A549 (cell line): ENCODE measurements around the gene KSR2. TPM values are rescaled to one million over a fixed set of nuclear protein-coding genes. Genes with fewer than 3 reads are reported as not detected.

Source experiments
- ATAC-seq, 2 experiments: fragments of 200-7000 bp in 1 of 2; fragments of >200 bp in 1 of 2; cut with Nextera tagmentation in 1 of 2; cut with Tn5 transposase in 1 of 2; 3 replicates each; pipeline versions ENCODE4 v1.8.0 to v1.9.1; 2018 to 2020; ENCODE audit warnings: mild to moderate bottlenecking in 1 of 2, moderate library complexity in 1 of 2
- CTCF ChIA-PET: fragments of 300-600 bp; sonication (Branson Sonifier 250); formaldehyde crosslinking; extraction: SDS; loops from one replicate; lab custom pipeline; 2021; ENCODE audit warnings: antibody characterized with exemption, inconsistent platforms; lab: Yijun Ruan, JAX
- POLR2A ChIA-PET: fragments of 350-600 bp; formaldehyde crosslinking; extraction: SDS; loops from one replicate; lab custom pipeline; 2021; ENCODE audit warnings: antibody characterized with exemption, inconsistent platforms; lab: Yijun Ruan, JAX
- DNase-seq, 2 experiments: peaks; one replicate each; pipeline versions ENCODE4 v3.0.0 to v3.0.0-alpha.2; 2011 to 2016; ENCODE audit warnings: low read depth in 1 of 2, low spot score in 1 of 2
- FAIRE-seq: peaks from 2 replicates; lab custom pipeline; 2011; peaks lifted over from hg19 to GRCh38; lab: Jason Lieb, UNC
- H3K27ac ChIP-seq, 2 experiments: fragments of >200 bp; sonication (Bioruptor Twin); formaldehyde crosslinking; 3 replicates each; pipeline ENCODE4 v1.5.1; 2016 to 2017
- H3K4me1 ChIP-seq: fragments of >200 bp; sonication (Bioruptor Twin); formaldehyde crosslinking; 3 replicates; pipeline ENCODE4 v1.6.1; 2016
- H3K4me2 ChIP-seq: fragments of >200 bp; sonication (Bioruptor Twin); formaldehyde crosslinking; 3 replicates; pipeline ENCODE4 v1.6.1; 2016
- H3K4me3 ChIP-seq: fragments of >200 bp; sonication (Bioruptor Twin); formaldehyde crosslinking; 3 replicates; pipeline ENCODE4 v1.5.1; 2016
- H3K9me3 ChIP-seq: fragments of >200 bp; sonication (Bioruptor Twin); formaldehyde crosslinking; 3 replicates; pipeline ENCODE4 v1.6.1; 2016
- BHLHE40 ChIP-seq: IDR thresholded peaks from 2 replicates; pipeline ENCODE4 v1.6.1; 2012; ENCODE audit warnings: low read depth, low read length, inconsistent platforms
- CBX8 ChIP-seq: fragments of 200-600 bp; sonication (generic); IDR thresholded peaks from 2 replicates; pipeline ENCODE4 v1.6.1; 2016
- CEBPB ChIP-seq, 2 experiments: fragments of >200 bp in 1 of 2; sonication (Bioruptor Twin) in 1 of 2; formaldehyde crosslinking in 1 of 2; IDR thresholded peaks; 2 replicates each; pipeline ENCODE4 v1.6.1; 2012 to 2016
- CHD2 ChIP-seq: fragments of 150-350 bp; IDR thresholded peaks from 2 replicates; pipeline ENCODE4 v1.6.1; 2014; ENCODE audit warnings: low read length; ENCODE audit not compliant: partially characterized antibody
- CHD4 ChIP-seq: fragments of 200-600 bp; sonication (generic); IDR thresholded peaks from 2 replicates; pipeline ENCODE4 v1.6.1; 2016; ENCODE audit warnings: antibody characterized with exemption, mild to moderate bottlenecking, borderline replicate concordance
- EHMT2 ChIP-seq: fragments of 200-600 bp; sonication (generic); IDR thresholded peaks from 2 replicates; pipeline ENCODE4 v1.6.1; 2016; ENCODE audit warnings: antibody characterized with exemption, low read depth, mild to moderate bottlenecking, moderate library complexity
- ELK1 ChIP-seq: fragments of 150-350 bp; IDR thresholded peaks from 2 replicates; pipeline ENCODE4 v1.6.1; 2014; ENCODE audit warnings: low read depth, mild to moderate bottlenecking, low read length
- ESRRA ChIP-seq: fragments of 150-350 bp; IDR thresholded peaks from 2 replicates; pipeline ENCODE4 v1.6.1; 2014; ENCODE audit warnings: mild to moderate bottlenecking, low read length, borderline replicate concordance
- FOSB ChIP-seq: fragments of 250-450 bp; sonication (Bioruptor Pico); IDR thresholded peaks from 2 replicates; pipeline ENCODE4 v1.5.0; 2020; ENCODE audit warnings: mild to moderate bottlenecking, moderate library complexity
- FOXS1 ChIP-seq: fragments of 250-450 bp; sonication (Bioruptor Pico); IDR thresholded peaks from 2 replicates; pipeline ENCODE4 v1.5.0; 2020; ENCODE audit warnings: mild to moderate bottlenecking, moderate library complexity
- GATA3 ChIP-seq: IDR thresholded peaks from 2 replicates; pipeline ENCODE4 v1.6.1; 2012; ENCODE audit warnings: borderline replicate concordance
- HEYL ChIP-seq: fragments of 250-450 bp; sonication (Bioruptor Pico); IDR thresholded peaks from 2 replicates; pipeline ENCODE4 v1.8.0; 2021; ENCODE audit warnings: mild to moderate bottlenecking, moderate library complexity
- HOXB5 ChIP-seq: fragments of 250-450 bp; sonication (Bioruptor Pico); IDR thresholded peaks from 2 replicates; pipeline ENCODE4 v1.5.0; 2020; ENCODE audit warnings: mild to moderate bottlenecking, moderate library complexity
- JUNB ChIP-seq: fragments of >200 bp; sonication (Bioruptor Twin); formaldehyde crosslinking; IDR thresholded peaks from 2 replicates; pipeline ENCODE4 v1.6.1; 2016
- KDM1A ChIP-seq: fragments of 200-600 bp; sonication (generic); IDR thresholded peaks from 2 replicates; pipeline ENCODE4 v1.6.1; 2016; ENCODE audit warnings: low read depth, mild to moderate bottlenecking
- MAFK ChIP-seq: fragments of 450-650 bp; IDR thresholded peaks from 2 replicates; pipeline ENCODE4 v1.6.1; 2014; ENCODE audit not compliant: partially characterized antibody
- MAZ ChIP-seq: fragments of 150-350 bp; IDR thresholded peaks from 2 replicates; pipeline ENCODE4 v1.6.1; 2014; ENCODE audit warnings: antibody characterized with exemption, low read depth, low read length, borderline replicate concordance
- NFE2L2 ChIP-seq: fragments of 150-350 bp; conservative IDR thresholded peaks from 2 replicates; pipeline ENCODE4 v1.6.1; 2014; ENCODE audit warnings: low read length
- NPAS2 ChIP-seq: fragments of 250-450 bp; sonication (Bioruptor Pico); IDR thresholded peaks from 2 replicates; pipeline ENCODE4 v1.8.0; 2022; ENCODE audit warnings: mild to moderate bottlenecking, moderate library complexity, borderline replicate concordance
- PHF8 ChIP-seq: fragments of 200-600 bp; sonication (generic); IDR thresholded peaks from 2 replicates; pipeline ENCODE4 v1.6.1; 2016; ENCODE audit warnings: low read depth, mild to moderate bottlenecking, antibody characterized with exemption, moderate library complexity, borderline replicate concordance
- RAD21 ChIP-seq, 2 experiments: fragments of >200 bp in 1 of 2; sonication (Bioruptor Twin) in 1 of 2; formaldehyde crosslinking in 1 of 2; IDR thresholded peaks in 1 of 2; conservative IDR thresholded peaks in 1 of 2; 2 replicates in 1 of 2; 3 replicates in 1 of 2; pipeline ENCODE4 v1.6.1; 2012 to 2018; ENCODE audit warnings: inconsistent platforms in 1 of 2
- RFX5 ChIP-seq: fragments of 450-650 bp; IDR thresholded peaks from 2 replicates; pipeline ENCODE4 v1.7.1; 2014; ENCODE audit warnings: antibody characterized with exemption, mild to moderate bottlenecking, moderate library complexity
- SMC3 ChIP-seq: fragments of >200 bp; sonication (Bioruptor Twin); formaldehyde crosslinking; IDR thresholded peaks from 3 replicates; pipeline ENCODE4 v1.6.1; 2018; ENCODE audit warnings: inconsistent platforms
- SREBF2 ChIP-seq: fragments of 450-650 bp; IDR thresholded peaks from 2 replicates; pipeline ENCODE4 v1.6.1; 2014; ENCODE audit warnings: mild to moderate bottlenecking, moderate library complexity
- TP53 ChIP-seq: fragments of 250-450 bp; sonication (Bioruptor Pico); IDR thresholded peaks from 2 replicates; pipeline ENCODE4 v1.5.0; 2021; ENCODE audit warnings: mild to moderate bottlenecking, moderate library complexity
- USF2 ChIP-seq: fragments of 450-650 bp; IDR thresholded peaks from 2 replicates; pipeline ENCODE4 v1.6.1; 2014; ENCODE audit warnings: antibody characterized with exemption
- ZFP36 ChIP-seq: fragments of 450-650 bp; IDR thresholded peaks from 2 replicates; pipeline ENCODE4 v1.6.1; 2014; ENCODE audit warnings: borderline replicate concordance; ENCODE audit not compliant: partially characterized antibody
- ZNF302 ChIP-seq: fragments of 250-450 bp; sonication (Bioruptor Pico); IDR thresholded peaks from 2 replicates; pipeline ENCODE4 v1.9.0; 2021; ENCODE audit warnings: inconsistent platforms, mild to moderate bottlenecking, moderate library complexity
- ZSCAN20 ChIP-seq: fragments of 250-450 bp; sonication (Bioruptor Pico); IDR thresholded peaks from 2 replicates; pipeline ENCODE4 v1.8.0; 2022; ENCODE audit warnings: mild to moderate bottlenecking, moderate library complexity
- WGBS: methylation state at CpG from one replicate; pipeline ENCODE4 v1.1.6; 2017; ENCODE audit errors: missing lambda C conversion rate; 5-methylcytosine and 5-hydroxymethylcytosine counted together
- polyA plus RNA-seq, 4 experiments: library from polyadenylated mRNA; depleted of rRNA in 3 of 4; stranded (reverse); fragments of >200 nt; fragmentation: RNase III in 1 of 4; extraction: RNeasy Plus Mini Kit Qiagen cat#74134 plus additional on column Dnase treatment in 1 of 4; gene quantifications; 2 replicates in 3 of 4; 3 replicates in 1 of 4; pipeline ENCODE4 v1.2.3, GENCODE V29; 2011 to 2017
- TF ChIP-seq, protein P1 (sequence below): fragments of 200-600 bp; sonication (generic); IDR thresholded peaks from 2 replicates; pipeline ENCODE4 v1.6.1; 2016; ENCODE audit warnings: antibody characterized with exemption, mild to moderate bottlenecking, moderate library complexity

Gene KSR2
- polyA plus RNA-seq, 2 of the 4 experiments (the other 2 are of a cell fraction): 0.37 to 1.2 TPM

DNA sequence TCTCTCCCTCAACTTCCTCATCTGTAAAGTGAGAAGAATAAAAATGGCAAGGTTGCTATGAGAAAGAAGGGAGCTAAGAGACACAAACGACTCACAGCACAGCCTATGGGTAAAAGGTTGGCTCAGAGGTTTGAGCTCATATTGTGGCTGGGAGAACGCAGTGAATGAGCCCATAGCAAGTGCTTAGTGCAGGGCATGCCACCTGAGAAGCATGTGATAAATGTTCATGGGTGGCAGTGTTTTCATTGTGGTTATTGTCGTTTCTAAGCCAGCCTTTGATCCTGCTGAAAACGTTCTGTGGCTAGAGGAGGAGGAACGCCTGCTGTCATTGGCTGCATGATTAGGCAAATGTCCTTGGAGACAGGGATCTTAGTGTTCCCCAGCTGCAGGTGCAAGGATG is 150.4 kb downstream of the KSR2 start:
- no peak overlapping the region for H3K4me2 ChIP-seq
- 7% methylated on average over 5 of the region's 5 CpGs for WGBS
- H3K4me3 ChIP-seq: no peak overlapping the region
- H3K4me1 ChIP-seq: no peaks in the 10 kb centered on the region
- ATAC-seq: no peak
- ChIA-PET CTCF (interaction anchor here (1.1 to 2.2 kb wide), 4 partner anchors 18 to 451 kb away, joined by 3 to 8 read pairs (median 6); no protein-coding TSS in a partner anchor), POLR2A (no interaction called here)
- 0 out of 3 replicates have a peak, but pooled peaks cover 8% of the 10 kb centered on the region for H3K9me3 ChIP-seq
- no peak overlapping the region for H3K27ac ChIP-seq
- FAIRE-seq: no peak
- TF ChIP-seq ELK1 (no peak), BHLHE40 (no peak), SMC3 (no peak), NFE2L2 (no peak), HOXB5 (no peak), PHF8 (no peak), CEBPB (IDR thresholded peaks at IDR 0.05) (no peak), FOSB (no peak), NPAS2 (CRISPR knock-in tag) (no peak), RAD21 (conservative IDR thresholded peaks at IDR 0.05 in 1 of 2, IDR thresholded peaks at IDR 0.05 in 1 of 2) (no peak), JUNB (no peak), ESRRA (no peak)
- TF ChIP-seq, all 56 proteins: peak for 0
- no peak for DNase-seq

DNA sequence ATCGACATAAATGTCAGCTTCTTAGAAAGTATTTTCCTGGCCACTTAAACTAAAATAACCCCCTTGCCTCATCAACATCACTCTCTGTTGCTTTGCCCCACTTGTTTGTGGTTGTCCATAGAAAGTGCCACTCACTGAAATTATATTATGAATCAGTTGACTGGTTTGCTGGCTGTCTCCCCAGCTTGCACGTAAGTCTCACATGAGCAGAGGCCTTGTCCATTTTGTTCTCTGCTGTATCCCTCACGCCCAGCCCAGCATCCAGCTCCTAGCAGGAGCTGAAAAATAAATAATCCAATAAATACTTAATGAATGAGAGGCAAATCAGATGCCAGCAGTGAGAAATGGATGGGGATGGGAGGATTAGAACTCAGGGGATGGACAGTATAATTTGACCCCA is 159.3 kb downstream of the KSR2 start:
- POLR2A ChIA-PET: no interaction called here
- Histone ChIP-seq H3K4me3 (no peak overlapping the region), H3K27ac (no peak overlapping the region)
- ATAC-seq: no peak
- CTCF ChIA-PET: interaction anchor here (1.2 to 2.1 kb wide), 2 partner anchors 28 to 221 kb away, joined by 4 to 11 read pairs; no protein-coding TSS in a partner anchor
- no peak for TF ChIP-seq RFX5
- no peak for TF ChIP-seq EHMT2
- no peak for TF ChIP-seq CHD4
- TF ChIP-seq ZFP36: no peak
- TF ChIP-seq MAZ: no peak
- TF ChIP-seq ZNF302 (CRISPR knock-in tag): no peak
- no peak for TF ChIP-seq ZSCAN20 (CRISPR knock-in tag)
- TF ChIP-seq FOXS1 (CRISPR knock-in tag): no peak
- TF ChIP-seq MAFK: no peak
- no peak for TF ChIP-seq RAD21 (conservative IDR thresholded peaks at IDR 0.05 in 1 of 2, IDR thresholded peaks at IDR 0.05 in 1 of 2)
- TF ChIP-seq CHD2: no peak
- TF ChIP-seq, all 56 proteins: peak for 0
- 44% methylated on average over 3 of the region's 3 CpGs for WGBS
- no peak for FAIRE-seq
- H3K4me2 ChIP-seq: no peak overlapping the region
- H3K4me1 ChIP-seq: no peaks in the 10 kb centered on the region
- H3K9me3 ChIP-seq: no peaks in the 10 kb centered on the region
- no peak for DNase-seq

DNA sequence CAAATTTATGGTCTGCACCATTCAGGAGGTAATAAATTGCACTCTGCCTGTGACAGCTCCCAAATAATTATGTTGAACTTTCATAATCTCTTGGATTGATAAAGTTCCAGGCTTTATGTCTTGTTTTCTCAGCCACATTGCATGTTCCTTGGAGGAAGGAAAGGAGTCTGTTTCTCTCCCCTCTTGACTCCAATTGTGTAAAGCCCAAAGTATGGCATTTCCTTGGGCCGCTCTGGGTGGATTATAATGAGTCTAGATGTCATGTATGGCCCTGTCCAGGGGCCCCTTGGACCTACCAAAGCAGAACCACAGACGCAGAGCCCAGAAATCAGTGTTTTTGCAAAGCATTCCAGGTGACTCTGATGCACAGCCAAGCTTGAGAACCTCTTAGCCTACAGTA is 160.8 kb downstream of the KSR2 start:
- H3K4me1 ChIP-seq: peaks cover 6% of the 10 kb centered on the region; the same call in 2 of the 3 replicates
- H3K4me3 ChIP-seq: no peak overlapping the region
- WGBS: 48% methylated on average over 2 of the region's 2 CpGs
- H3K27ac ChIP-seq: no peak overlapping the region
- ChIA-PET CTCF (interaction anchor here (0.8 to 1.9 kb wide), 2 partner anchors 29 to 441 kb away, joined by 3 to 7 read pairs; no protein-coding TSS in a partner anchor), POLR2A (no interaction called here)
- DNase-seq (no peak), FAIRE-seq (no peak), ATAC-seq (no peak)
- no peak overlapping the region for H3K4me2 ChIP-seq
- no peaks in the 10 kb centered on the region for H3K9me3 ChIP-seq
- TF ChIP-seq CEBPB (IDR thresholded peaks at IDR 0.05): no peak
- no peak for TF ChIP-seq ESRRA
- TF ChIP-seq KDM1A: no peak
- no peak for TF ChIP-seq ELK1
- TF ChIP-seq GATA3: no peak
- no peak for TF ChIP-seq SREBF2
- TF ChIP-seq, protein P1, sequence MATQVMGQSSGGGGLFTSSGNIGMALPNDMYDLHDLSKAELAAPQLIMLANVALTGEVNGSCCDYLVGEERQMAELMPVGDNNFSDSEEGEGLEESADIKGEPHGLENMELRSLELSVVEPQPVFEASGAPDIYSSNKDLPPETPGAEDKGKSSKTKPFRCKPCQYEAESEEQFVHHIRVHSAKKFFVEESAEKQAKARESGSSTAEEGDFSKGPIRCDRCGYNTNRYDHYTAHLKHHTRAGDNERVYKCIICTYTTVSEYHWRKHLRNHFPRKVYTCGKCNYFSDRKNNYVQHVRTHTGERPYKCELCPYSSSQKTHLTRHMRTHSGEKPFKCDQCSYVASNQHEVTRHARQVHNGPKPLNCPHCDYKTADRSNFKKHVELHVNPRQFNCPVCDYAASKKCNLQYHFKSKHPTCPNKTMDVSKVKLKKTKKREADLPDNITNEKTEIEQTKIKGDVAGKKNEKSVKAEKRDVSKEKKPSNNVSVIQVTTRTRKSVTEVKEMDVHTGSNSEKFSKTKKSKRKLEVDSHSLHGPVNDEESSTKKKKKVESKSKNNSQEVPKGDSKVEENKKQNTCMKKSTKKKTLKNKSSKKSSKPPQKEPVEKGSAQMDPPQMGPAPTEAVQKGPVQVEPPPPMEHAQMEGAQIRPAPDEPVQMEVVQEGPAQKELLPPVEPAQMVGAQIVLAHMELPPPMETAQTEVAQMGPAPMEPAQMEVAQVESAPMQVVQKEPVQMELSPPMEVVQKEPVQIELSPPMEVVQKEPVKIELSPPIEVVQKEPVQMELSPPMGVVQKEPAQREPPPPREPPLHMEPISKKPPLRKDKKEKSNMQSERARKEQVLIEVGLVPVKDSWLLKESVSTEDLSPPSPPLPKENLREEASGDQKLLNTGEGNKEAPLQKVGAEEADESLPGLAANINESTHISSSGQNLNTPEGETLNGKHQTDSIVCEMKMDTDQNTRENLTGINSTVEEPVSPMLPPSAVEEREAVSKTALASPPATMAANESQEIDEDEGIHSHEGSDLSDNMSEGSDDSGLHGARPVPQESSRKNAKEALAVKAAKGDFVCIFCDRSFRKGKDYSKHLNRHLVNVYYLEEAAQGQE: no peak
- no peak for TF ChIP-seq HEYL (CRISPR knock-in tag)
- no peak for TF ChIP-seq USF2
- no peak for TF ChIP-seq CBX8
- no peak for TF ChIP-seq RFX5
- no peak for TF ChIP-seq TP53
